GM12892 (cell line): ENCODE data around the gene CEACAM3.

ENCODE experiments used
- POLR2A ChIP-seq: IDR thresholded peaks from 2 replicates; pipeline ENCODE4 v1.6.1; 2011; ENCODE audit warnings: low read depth, low read length, control low read depth
- POLR2AphosphoS5 ChIP-seq: IDR thresholded peaks from 2 replicates; pipeline ENCODE4 v1.6.1; 2011; ENCODE audit warnings: low read depth, low read length, control low read depth
- TAF1 ChIP-seq: IDR thresholded peaks from 2 replicates; pipeline ENCODE4 v1.6.1; 2011; ENCODE audit warnings: low read depth, mild to moderate bottlenecking, control low read depth, low read length, borderline replicate concordance

DNA sequence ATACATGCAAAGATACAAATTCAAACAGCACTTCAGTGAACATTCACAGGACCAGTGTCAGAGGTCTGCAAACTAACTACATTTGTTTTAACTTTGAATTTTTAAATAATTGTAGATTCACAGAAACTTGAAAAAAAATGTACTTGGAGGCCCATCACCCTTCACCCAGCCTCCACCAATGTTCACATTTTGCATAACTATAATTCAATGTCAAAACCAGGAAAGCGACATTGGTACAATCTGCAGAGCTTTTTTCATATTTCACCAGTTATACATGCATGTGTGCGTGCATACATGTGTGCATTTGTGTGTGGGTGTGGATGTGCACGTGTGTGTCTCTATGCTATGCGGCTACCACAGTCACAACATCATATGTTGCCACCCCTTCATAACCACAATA, 18.9 kb downstream of the CEACAM3 start:
- TF ChIP-seq POLR2A (no peak), POLR2AphosphoS5 (no peak), TAF1 (no peak)
